OCI-LY7 (cell line): ENCODE results near the gene FGF11. TPM values are rescaled to one million over a fixed set of nuclear protein-coding genes. Genes with fewer than 3 reads are reported as not detected.
"Not testable (repeated sequence)": the region's sequence is repeated elsewhere in the genome, so short reads cannot be mapped to it uniquely, and the experiment has no call there.

ENCODE experiments used
- BruUV-seq: library from RNA; stranded (reverse); fragments of 400-500 nt; replicated peaks from 2 replicates; lab custom pipeline; 2021; lab: Mats Ljungman, UMichigan
- CTCF ChIA-PET: fragments of 300-600 bp; sonication (Branson Sonifier 250); formaldehyde crosslinking; loops from one replicate; lab custom pipeline; 2022; ENCODE audit warnings: antibody characterized with exemption; ENCODE audit not compliant: unreplicated experiment; lab: Charles Lee
- POLR2A ChIA-PET: fragments of 300-600 bp; sonication (Branson Sonifier 250); formaldehyde crosslinking; loops from one replicate; lab custom pipeline; 2022; ENCODE audit warnings: antibody characterized with exemption; lab: Charles Lee
- DNase-seq: peaks from one replicate; pipeline ENCODE4 v3.0.0-alpha.2; 2015; ENCODE audit warnings: low spot score
- H2AFZ ChIP-seq: fragments of 200-600 bp; sonication (generic), shearing (Covaris generic); 2 replicates; pipeline ENCODE4 v1.6.1; 2014; ENCODE audit warnings: mild to moderate bottlenecking, antibody characterized with exemption, low read length, moderate library complexity
- H3K27ac ChIP-seq: fragments of 200-600 bp; sonication (generic); 2 replicates; pipeline ENCODE4 v1.5.1; 2014; ENCODE audit warnings: mixed run types, low read depth, mild to moderate bottlenecking, moderate library complexity, low read length, inconsistent platforms; ENCODE audit not compliant: poor library complexity, severe bottlenecking
- H3K36me3 ChIP-seq: fragments of 200-600 bp; sonication (generic); 2 replicates; pipeline ENCODE4 v1.6.1; 2014; ENCODE audit warnings: mild to moderate bottlenecking, antibody characterized with exemption, low read length, moderate library complexity, mixed read lengths; ENCODE audit not compliant: insufficient read depth
- H3K4me1 ChIP-seq: fragments of 200-600 bp; sonication (generic); 2 replicates; pipeline ENCODE4 v1.5.1; 2014; ENCODE audit warnings: mild to moderate bottlenecking, low read length; ENCODE audit not compliant: insufficient read depth, poor library complexity, severe bottlenecking
- H3K4me2 ChIP-seq: fragments of 200-600 bp; sonication (generic); 2 replicates; pipeline ENCODE4 v1.6.1; 2014; ENCODE audit warnings: mild to moderate bottlenecking, low read length
- H3K4me3 ChIP-seq: fragments of 200-600 bp; sonication (generic); 2 replicates; pipeline ENCODE4 v1.5.1; 2014; ENCODE audit warnings: mild to moderate bottlenecking, low read depth, low read length; ENCODE audit not compliant: poor library complexity, severe bottlenecking
- H3K79me2 ChIP-seq: fragments of 200-600 bp; sonication (generic); 2 replicates; pipeline ENCODE4 v1.6.1; 2016; ENCODE audit warnings: low read depth, mild to moderate bottlenecking, low read length, moderate library complexity, mixed read lengths; ENCODE audit not compliant: insufficient read depth
- H3K9me2 ChIP-seq: fragments of 200-600 bp; sonication (generic); 2 replicates; pipeline ENCODE4 v1.6.1; 2016; ENCODE audit warnings: mild to moderate bottlenecking, low read length, mixed read lengths; ENCODE audit not compliant: insufficient read depth
- H3K9me3 ChIP-seq: fragments of 200-600 bp; sonication (generic); 2 replicates; pipeline ENCODE4 v1.6.1; 2014; ENCODE audit warnings: mild to moderate bottlenecking, mixed run types, low read length, mixed read lengths
- H4K20me1 ChIP-seq: fragments of 200-600 bp; sonication (generic); 2 replicates; pipeline ENCODE4 v1.6.1; 2014; ENCODE audit warnings: mild to moderate bottlenecking, antibody characterized with exemption, low read length, moderate library complexity, mixed read lengths; ENCODE audit not compliant: insufficient read depth
- CTCF ChIP-seq: fragments of 200-600 bp; sonication (generic); conservative IDR thresholded peaks from 2 replicates; pipeline ENCODE4 v1.5.1; 2014; ENCODE audit warnings: mild to moderate bottlenecking, antibody characterized with exemption, low read length, moderate library complexity, mixed read lengths
- EZH2phosphoT487 ChIP-seq: fragments of 200-600 bp; sonication (generic); IDR thresholded peaks from 2 replicates; pipeline ENCODE4 v1.6.1; 2018; ENCODE audit warnings: low read depth, borderline replicate concordance, mild to moderate bottlenecking, mixed run types, antibody characterized with exemption, low read length, moderate library complexity, mixed read lengths
- intact Hi-C: fragments of 100-400 bp; cut with micrococcal nuclease; formaldehyde crosslinking; loops from one replicate; pipeline ENCODE4 v1.10.0; 2022; ENCODE audit not compliant: unreplicated experiment
- total RNA-seq, 2 experiments: library from RNA; depleted of rRNA in 1 of 2; stranded (reverse); fragments of >200 nt in 1 of 2; shearing (Covaris generic) in 1 of 2; gene quantifications; 2 replicates each; pipeline ENCODE4 v1.2.3, GENCODE V29; 2014 to 2022

Gene FGF11
- total RNA-seq, 2 experiments from 2014 or later, result 1.3 to 11.0 TPM

DNA sequence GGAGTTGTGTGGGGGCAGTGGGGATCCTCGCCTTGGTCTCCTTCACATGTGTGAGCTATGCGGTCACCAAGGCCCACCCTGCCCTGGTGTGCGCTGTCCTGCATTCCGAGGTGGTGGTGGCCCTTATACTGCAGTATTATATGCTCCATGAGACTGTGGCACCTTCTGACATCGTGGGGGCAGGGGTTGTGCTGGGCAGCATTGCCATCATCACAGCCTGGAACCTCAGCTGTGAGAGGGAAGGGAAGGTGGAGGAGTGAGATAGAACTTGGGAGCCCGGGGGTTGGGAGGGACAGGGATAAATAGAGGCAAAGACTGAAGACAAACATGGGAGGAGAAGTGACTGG lies 43.4 kb downstream of the FGF11 start:
- DNase-seq, BruUV-seq, H3K9me2 ChIP-seq, POLR2A ChIA-PET, H3K9me3 ChIP-seq: not testable (repeated sequence)
- peaks cover 34% of the 10 kb centered on the region for H3K4me1 ChIP-seq
- H3K27ac ChIP-seq, result peak overlapping the region; percentile 90
- peaks cover 30% of the 10 kb centered on the region for H3K79me2 ChIP-seq
- peak overlapping the region; percentile 99 for H3K4me2 ChIP-seq
- peaks cover 19% of the 10 kb centered on the region for H4K20me1 ChIP-seq
- peak overlapping the region; percentile 95; the same call in 1 of the 2 replicates for H2AFZ ChIP-seq
- CTCF ChIA-PET, result interaction anchor here (0.6 kb wide), 1 partner anchor 77 kb away, joined by 3 read pairs; no protein-coding TSS in a partner anchor
- H3K36me3 ChIP-seq, result peaks cover 21% of the 10 kb centered on the region
- intact Hi-C loops, result loop anchor here (5.0 kb wide), 3 partner anchors 230 to 360 kb away; partner anchors contain the start of genes CTDNEP1, ELP5 and PHF23
- H3K4me3 ChIP-seq, result peak overlapping the region; percentile 89

GRCh38 chr17:7483255-7484066 lies 44.1 kb downstream of the FGF11 start:
- TSS peak; percentile 91 for BruUV-seq
- no peaks in the 10 kb centered on the region for H3K9me3 ChIP-seq
- peak overlapping the region; percentile 90 for H3K27ac ChIP-seq
- peak; percentile 97 for DNase-seq
- H3K4me1 ChIP-seq, result peaks cover 38% of the 10 kb centered on the region
- ChIA-PET CTCF (interaction anchor here (0.6 kb wide), 3 partner anchors 42 to 241 kb away, joined by 3 to 4 read pairs (median 4); partner anchors contain the start of gene GABARAP), POLR2A (interaction anchor here (0.9 kb wide), 1 partner anchor 7 kb away, joined by 3 read pairs; no protein-coding TSS in a partner anchor)
- H3K79me2 ChIP-seq, result peaks cover 37% of the 10 kb centered on the region
- peak overlapping the region; percentile 99 for H3K4me2 ChIP-seq
- H3K36me3 ChIP-seq, result peaks cover 23% of the 10 kb centered on the region
- H3K9me2 ChIP-seq, result no peaks in the 10 kb centered on the region
- peaks cover 20% of the 10 kb centered on the region for H4K20me1 ChIP-seq
- H3K4me3 ChIP-seq, result peak overlapping the region; percentile 89
- no peak for TF ChIP-seq EZH2phosphoT487
- 0 out of 2 replicates have a peak, but pooled peaks have one; percentile 20 for TF ChIP-seq CTCF
- intact Hi-C loops, result loop anchor here (1.0 to 5.0 kb wide), 8 partner anchors 28 to 359 kb away; partner anchors contain the start of genes CTDNEP1, ELP5, KCTD11 and PHF23
- peak overlapping the region; percentile 95 for H2AFZ ChIP-seq

GRCh38 chr17:7484067-7484918 lies 45.0 kb downstream of the FGF11 start, which contains the start of gene POLR2A:
Gene POLR2A (plus strand): TSS chr17:7484366.
- no TSS peak for BruUV-seq

More at GRCh38 chr17:7484067-7484918, 45.0 kb downstream of the FGF11 start, which contains the start of gene POLR2A:
- peak; percentile 98 for DNase-seq
- peaks cover 20% of the 10 kb centered on the region for H4K20me1 ChIP-seq
- TF ChIP-seq EZH2phosphoT487 (no peak), CTCF (no peak)
- ChIA-PET POLR2A (interaction anchor here (0.9 kb wide), 1 partner anchor 8 kb away, joined by 3 read pairs; no protein-coding TSS in a partner anchor), CTCF (interaction anchor here (0.6 to 1.0 kb wide), 4 partner anchors 43 to 242 kb away, joined by 3 to 5 read pairs (median 4); partner anchors contain the start of gene GABARAP)
- intact Hi-C loops, result loop anchor here (1.0 to 5.0 kb wide), 8 partner anchors 29 to 358 kb away; partner anchors contain the start of genes CTDNEP1, ELP5, KCTD11 and PHF23
- H3K36me3 ChIP-seq, result peaks cover 30% of the 10 kb centered on the region
- peaks cover 46% of the 10 kb centered on the region for H3K79me2 ChIP-seq
- H3K4me1 ChIP-seq, result peaks cover 38% of the 10 kb centered on the region
- H3K4me2 ChIP-seq, result peak within 1 kb of the TSS; percentile 99
- H3K9me3 ChIP-seq, result no peaks in the 10 kb centered on the region
- H2AFZ ChIP-seq, result peak within 1 kb of the TSS; percentile 95
- peak within 1 kb of the TSS; percentile 89 for H3K4me3 ChIP-seq
- H3K27ac ChIP-seq, result peak within 1 kb of the TSS; percentile 90
- H3K9me2 ChIP-seq, result no peaks in the 10 kb centered on the region
